HG02938 (cell line): ENCODE data around the gene LYPLA2.

Experiments used
- ATAC-seq: cut with Tn5 transposase; IDR thresholded peaks from one replicate; pipeline ENCODE4 v1.9.1; 2021; ENCODE audit warnings: mild to moderate bottlenecking, moderate library complexity; ENCODE audit not compliant: unreplicated experiment

The LYPLA2 gene

DNA sequence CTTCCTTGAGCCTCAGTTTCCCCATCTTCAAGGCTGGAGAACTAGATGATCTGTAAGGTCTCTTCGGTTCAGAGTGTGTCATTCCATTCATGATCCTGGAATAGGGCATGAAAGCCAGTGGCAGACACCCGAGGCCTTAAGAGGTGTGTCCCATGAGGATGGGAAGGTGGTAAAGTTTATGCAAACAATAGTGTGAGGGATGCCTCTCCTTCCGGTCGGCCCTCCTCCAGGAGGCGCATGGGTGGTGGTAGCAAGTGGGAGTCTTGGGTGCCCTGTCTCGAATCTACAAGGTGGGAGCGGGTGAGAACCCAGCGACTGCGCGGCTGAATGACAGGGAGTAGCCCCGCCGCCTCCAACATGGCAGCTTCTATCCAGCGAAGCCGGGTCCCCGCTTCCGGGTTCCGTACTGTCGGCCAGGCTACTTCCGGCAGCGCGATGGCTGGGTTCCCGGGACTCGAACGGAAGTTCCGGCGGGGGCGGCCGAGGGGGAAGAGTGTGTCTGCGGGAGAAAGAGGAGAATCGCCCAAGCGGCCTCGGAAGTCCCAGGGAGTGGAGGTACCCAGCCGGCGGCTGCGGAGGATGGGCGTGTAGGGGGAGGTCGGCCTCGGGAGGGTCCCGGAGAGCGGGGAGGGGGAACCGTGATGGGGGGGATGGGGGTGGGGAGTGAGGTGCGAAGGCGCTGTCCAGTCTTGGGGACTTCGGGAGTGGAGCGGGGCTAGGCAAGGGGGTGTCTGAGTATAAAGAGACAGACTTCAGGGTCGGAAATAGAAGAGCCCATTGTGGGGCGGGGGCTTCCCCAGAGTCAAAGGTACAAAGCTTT, at the start of gene LYPLA2:
LYPLA2 (plus strand) TSS at position 450 of the 820 bp plus-strand sequence. CDS start 1,538 bp downstream, outside the sequence.
- ATAC-seq: peak; percentile 76

DNA sequence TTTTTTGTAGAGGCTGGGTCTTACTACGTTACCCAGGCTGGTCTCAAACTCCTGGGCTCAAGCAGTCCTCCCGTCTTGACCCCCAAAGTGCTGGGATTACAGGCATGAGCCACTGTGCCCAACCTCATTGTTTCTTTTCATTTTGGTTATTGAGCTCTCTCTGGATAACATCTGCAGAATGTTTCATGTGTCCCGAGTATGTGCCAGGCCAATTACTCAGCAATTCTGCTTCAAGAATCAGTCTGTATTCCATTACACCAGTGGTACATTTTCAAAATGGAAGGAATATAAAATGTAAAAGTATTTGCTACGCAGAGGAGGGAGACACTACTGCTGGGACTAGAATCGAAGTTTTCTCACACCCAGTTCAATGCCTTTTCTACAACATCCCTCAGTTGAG, 49.3 kb upstream of the LYPLA2 start:
- ATAC-seq: no peak

DNA sequence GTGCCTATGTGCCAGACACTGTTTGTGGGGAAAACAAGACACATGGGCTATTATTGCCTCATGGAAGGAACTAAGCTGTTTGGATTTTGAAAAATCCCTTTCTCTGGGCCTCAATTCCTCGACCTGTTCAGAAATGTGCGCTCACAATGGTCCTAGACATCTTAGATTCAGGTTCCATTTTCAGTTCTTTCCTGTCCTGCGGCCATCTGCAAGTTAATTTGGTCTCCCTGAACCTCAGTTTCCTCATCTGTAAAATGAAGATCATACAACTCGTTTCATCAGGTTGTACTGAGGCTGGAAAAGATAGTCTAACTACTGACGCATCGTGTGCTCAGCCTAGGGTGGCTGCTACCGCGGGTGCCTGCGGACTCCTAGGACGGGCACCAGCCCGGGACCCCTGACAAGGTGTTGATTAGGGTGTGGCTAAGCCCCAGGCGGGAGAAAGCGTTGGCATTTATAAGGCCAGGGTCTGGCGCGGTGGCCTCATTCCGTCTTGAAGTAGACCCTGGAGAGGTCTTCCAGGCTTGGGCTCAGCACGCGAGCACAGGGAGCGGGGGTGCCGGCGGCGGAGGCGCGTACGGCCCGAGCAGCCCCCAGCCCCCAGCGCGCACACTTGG, 48.2 kb upstream of the LYPLA2 start:
- peak; percentile 28 for ATAC-seq

DNA sequence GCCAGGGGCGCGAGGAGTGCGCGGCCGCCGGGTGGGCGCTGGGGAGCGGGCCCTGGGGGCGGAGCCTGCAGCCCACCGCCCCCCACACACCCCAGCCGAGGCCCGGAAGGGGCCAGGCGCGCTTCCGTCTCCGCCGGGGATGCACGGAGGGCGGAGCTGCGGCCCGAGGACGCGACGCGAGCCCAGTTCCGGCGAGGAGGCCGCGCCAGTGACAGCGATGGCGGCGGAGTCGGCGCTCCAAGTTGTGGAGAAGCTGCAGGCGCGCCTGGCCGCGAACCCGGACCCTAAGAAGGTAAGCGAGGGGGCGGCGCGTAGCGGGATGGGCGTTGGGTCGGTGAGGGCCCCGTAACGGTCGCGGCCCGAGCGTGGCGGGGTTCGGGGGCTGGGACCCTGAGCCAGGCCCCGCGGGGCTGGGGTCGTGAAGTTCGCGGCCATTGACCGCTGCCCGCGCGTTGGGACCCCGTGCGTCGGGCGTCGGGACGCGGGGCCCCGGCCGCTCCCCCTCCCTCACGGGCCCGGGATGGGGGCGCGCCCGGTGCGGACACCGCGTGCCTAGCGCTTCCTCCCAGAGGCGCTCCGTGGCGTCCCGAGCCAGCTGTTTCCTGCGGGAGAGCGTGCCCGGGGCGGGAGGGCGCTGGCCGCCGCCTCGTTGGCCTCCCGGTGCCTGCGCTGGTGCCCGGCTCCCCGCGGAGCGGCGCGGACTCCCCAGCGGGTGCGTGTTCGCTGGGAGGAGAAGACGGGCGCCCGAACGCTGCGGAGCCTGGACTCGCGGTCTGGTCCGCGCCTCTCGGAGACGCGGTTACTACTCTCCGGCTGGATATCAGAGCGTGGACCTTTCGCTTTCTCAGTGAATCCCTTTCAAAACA, 47.4 kb upstream of the LYPLA2 start, which contains the start of gene ELOA:
ELOA (plus strand) TSS at position 185 of the 866 bp plus-strand sequence; CDS start at position 218, 33 bp downstream.
- peak; percentile 59 for ATAC-seq

DNA sequence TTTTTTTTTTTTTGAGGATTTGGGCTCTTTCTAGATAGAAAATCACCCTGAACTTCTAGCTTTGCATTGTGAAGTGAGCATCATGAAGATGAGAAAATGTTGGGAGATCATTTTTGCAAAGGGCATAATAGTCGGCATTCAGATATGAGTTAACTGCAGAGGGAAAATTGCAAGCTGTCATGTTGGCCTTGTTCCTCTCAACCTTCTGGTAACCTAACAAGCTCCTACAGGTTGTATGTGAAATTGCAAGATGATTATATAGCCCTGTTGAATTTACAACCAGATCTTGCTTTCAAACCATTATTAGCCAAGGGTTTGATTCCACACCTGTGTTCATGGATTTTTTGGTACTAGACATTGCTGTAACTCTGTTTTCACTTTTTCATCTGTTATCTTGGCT, 45.4 kb upstream of the LYPLA2 start:
- ATAC-seq: no peak

DNA sequence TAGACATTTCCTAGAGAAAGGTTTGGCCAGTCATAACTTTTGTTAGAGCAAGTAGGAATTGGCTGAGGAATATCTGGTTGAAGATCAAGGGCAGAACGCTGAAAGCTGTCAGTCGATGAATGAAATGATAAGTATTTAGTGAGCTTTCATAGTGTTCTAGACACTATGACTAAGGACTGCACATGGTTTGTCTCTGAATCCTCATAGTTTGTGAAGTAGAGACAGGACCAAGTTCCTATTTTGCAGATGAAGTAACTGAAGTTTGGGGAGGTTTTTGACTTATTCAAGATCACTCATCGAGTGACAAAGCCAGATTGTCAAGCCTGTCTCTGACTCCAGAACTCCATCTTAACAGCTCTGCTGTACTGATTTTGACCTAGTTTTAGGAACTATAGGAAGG, 42.9 kb upstream of the LYPLA2 start:
- ATAC-seq: no peak

DNA sequence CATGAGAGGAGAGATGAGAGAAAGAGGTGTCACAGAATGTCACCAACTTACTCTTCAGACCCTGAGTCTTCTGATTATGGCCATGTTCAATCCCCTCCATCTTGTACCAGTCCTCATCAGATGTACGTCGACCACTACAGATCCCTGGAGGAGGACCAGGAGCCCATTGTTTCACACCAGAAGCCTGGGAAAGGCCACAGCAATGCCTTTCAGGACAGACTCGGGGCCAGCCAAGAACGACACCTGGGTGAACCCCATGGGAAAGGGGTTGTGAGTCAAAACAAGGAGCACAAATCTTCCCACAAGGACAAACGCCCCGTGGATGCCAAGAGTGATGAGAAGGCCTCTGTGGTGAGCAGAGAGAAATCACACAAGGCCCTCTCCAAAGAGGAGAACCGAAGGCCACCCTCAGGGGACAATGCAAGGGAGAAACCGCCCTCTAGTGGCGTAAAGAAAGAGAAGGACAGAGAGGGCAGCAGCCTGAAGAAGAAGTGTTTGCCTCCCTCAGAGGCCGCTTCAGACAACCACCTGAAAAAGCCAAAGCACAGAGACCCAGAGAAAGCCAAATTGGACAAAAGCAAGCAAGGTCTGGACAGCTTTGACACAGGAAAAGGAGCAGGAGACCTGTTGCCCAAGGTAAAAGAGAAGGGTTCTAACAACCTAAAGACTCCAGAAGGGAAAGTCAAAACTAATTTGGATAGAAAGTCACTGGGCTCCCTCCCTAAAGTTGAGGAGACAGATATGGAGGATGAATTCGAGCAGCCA, 39.7 kb upstream of the LYPLA2 start:
- no peak for ATAC-seq

DNA sequence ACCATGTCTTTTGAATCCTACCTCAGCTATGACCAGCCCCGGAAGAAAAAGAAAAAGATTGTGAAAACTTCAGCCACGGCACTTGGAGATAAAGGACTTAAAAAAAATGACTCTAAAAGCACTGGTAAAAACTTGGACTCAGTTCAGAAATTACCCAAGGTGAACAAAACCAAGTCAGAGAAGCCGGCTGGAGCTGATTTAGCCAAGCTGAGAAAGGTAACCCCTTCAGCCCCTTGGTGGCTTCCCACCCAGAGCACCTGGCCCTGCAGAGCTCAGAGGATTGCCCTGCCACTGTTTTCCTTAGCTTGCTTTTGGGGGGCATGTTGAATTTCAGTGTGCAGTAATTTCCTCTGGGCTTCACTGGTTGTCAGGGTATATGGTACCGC, 39.1 kb upstream of the LYPLA2 start:
- ATAC-seq: no peak

DNA sequence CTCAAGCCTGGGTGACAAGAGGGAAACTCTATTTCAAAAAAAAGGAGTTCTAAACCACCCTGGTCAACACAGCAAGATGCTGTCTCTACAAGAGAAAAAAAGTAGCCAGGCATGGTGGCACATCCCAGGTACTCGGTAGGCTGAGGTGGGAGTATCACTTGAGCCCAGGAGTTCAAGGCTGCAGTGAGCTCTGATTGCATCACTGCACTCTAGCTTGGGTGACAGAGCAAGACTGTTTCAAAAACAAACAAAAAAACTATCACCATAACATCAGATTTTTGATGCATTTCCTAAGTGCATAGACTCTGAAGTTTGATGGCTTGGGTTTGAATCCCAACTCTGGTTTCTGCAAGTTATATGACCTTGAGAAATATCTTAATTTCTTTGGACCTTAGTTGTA, 38.0 kb upstream of the LYPLA2 start:
- no peak for ATAC-seq

DNA sequence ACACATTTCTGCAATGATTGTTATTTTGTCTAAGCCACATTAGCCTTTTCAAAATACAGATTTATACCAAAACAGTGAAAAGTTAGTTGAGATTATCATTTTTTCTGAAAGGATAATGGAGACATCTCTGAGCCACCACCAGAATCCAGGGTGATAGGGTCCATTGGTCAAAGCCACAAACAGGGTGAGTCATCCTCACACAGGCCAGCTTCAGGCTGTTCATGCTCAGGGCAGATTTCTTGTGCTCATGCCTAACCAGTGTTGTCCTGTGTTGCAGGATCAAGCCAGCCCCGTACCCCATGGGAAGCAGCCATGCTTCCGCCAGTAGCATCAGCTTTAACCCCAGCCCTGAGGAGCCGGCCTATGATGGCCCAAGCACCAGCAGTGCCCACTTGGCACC, 34.3 kb upstream of the LYPLA2 start:
- no peak for ATAC-seq

DNA sequence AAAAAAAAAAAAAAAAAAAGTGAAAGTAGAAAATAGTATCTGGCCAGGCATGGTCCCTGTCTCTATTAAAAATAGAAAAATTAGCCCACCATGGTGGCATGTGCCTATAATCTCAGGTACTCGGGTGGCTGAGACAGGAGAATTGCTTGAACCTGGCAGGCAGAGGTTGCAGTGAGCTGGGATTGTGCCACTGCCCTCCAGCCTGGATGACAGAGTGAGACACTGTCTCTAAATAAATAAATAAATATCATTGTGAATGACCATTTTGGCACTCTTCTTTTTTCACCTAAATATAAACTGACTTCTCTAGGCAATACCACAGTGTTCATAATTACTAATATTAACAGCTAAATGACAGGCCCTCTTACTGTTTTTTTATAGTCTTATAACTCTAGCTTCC, 33.1 kb upstream of the LYPLA2 start:
- ATAC-seq: no peak

DNA sequence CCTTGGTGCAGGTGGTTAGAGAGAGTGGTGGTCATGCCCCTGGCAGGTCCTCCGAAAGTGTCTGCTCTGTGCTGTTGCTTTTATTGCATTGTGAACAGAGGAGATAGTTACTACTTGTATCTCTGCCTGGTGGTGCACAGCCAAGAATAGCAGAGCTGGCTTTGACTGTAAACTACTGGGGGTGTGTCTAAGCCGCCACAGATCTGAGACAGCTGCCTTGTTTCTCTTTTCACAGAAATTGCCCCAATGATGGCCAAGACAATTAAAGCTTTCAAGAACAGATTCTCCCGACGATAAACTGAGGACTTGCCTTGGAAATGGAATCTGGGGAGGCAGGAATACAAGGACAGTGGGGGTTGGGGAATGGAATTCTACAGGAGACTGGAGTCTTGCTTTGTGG, 31.7 kb upstream of the LYPLA2 start:
- ATAC-seq: no peak

DNA sequence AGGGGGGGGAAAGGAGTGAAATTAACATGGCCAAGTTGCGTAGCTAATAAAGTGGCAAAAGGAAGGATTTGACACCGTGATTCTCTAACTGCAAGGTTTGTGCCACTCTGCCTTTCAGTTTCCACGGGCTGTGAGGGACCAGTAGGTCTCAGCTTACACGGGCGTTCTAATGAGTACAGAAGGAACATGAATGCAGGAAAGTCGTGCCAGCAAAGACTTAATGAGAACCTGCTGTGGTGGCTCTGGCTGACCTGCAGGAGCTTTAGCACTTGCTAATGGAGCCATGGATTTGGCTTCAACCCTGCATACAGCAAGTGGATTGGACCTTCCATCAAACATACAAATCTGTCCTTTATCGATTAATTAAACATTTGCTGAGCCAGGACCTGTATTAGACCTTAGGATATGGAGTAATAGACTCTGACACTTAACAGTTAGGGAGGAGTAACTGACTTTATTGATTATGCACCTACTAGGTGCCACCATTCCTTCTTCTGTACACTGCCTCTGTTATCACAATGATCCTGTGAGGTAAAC, 27.8 kb upstream of the LYPLA2 start:
- ATAC-seq: no peak

DNA sequence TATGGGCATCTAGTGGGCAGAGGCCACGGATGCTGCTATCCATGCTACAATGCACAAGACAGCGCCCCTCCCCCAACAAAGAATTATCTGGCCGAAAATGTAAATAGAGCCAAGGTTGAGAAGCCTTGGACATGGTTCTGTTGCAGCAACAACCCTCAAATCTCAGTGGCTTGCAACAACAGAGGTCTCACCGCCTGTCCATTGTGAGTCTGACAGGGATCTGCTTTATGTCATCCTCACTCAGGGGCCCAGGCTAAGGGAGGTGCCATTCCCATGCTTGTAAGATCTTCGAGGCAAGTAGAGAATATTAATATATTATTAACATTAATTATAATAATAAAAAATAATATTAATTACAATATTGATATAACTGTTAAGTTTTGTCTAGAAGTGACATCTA, 22.2 kb upstream of the LYPLA2 start:
- ATAC-seq: no peak

DNA sequence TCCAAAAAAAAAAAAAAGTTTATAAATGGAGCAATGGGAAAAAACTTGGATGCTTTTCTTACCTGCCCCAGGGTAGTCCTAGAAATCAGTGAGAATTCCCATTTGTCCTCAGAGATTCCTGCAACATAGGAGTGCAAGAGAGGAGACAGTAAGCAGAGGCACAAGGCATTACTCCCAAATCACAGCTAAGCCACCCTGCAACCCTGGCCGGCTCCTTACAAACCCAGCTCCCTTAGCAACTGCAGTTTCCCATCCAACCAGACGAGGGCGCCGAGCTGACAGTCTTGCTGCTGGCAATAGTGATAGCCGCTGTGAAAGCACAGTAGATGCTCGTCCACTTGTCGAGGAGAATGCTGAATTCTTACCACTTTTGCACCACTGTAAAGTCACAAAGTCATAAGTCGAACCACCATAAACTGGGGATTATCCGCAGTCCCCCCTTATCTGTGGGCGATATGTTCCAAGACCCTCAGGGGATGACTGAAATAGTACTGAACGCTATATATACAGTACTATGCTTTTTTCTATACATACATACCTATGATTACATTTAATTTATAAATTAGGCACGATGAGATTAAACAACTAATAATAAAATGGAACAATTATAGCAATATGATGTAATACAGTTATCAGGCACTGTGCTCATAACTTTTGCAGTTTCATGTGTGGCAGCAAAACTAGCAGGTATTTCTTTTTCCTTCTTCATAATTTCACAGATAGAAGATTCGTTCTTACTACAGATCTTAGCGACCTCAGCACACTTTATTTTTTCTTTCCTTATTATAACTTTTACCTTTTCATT, 18.7 kb upstream of the LYPLA2 start:
- ATAC-seq: no peak

DNA sequence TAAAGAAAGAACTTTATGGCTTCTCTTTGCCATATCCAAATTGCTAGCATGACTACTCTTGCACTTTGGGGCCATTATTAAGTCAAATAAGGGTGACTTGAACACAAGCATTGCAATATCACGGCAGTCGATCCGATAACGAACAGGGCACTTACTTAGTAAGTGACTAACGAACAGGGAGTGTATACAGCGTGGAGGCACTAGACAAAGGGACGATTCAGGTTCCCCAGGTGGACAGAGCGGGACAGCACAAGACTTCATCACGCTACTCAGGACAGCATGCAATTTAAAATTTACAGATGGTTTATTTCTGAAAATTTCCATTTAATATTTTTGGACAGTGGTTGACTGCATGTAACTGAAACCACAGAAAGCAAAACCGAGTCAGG, 18.1 kb upstream of the LYPLA2 start:
- no peak for ATAC-seq

DNA sequence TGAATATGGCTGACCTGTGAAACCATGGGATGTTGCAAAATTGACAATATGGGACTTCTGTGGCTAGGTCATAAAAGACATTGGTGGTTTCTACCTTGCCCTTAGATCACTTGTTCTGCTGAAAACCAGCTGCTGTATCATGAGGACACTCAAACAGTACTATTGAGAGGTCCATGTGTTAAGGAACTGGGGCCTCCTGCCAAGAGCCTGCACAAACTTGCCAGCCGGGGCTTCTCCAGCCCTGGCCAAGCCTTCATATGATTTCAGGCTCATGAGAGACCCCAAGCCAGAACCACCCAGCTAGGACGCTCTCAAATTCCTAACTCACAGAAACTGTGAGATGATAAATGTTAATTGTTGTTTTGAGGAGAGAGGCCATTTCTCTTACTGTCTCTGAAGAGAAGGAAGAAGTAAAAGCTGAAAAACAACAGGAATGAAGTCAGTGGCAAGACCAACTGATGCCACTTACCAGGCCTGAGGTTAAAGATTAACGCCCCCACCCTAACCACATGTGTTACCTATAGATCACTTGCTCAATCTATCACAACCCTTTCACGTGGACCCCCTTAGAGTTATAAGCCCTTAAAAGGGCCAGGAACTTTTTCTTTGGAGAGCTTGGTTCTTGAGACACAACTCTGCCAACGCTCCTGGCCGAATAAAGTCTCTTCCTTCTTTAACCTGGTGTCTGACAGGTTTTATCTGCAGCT, 16.6 kb upstream of the LYPLA2 start:
- no peak for ATAC-seq

DNA sequence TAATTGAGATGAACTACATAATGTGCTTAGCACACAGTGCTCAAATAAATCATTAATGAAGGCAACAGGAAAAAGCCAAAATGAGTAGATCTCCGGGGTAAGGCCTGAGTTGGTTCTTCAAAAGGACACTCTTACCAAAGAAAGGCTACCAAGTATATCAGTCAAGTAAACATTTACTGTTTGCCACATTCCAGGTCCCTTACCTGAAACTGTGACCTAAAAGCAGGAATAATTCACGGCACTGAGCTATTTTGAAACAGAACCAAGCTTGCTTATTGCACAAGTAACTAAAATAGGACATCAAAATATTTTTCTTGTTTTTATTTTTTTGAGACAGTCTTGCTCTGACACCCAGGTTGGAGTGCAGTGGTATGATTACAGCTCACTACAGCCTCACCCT, 14.7 kb upstream of the LYPLA2 start:
- no peak for ATAC-seq
